Heart left ventricle (tissue), 13 donors: ENCODE measurements around the gene PIK3R1.

ENCODE experiments used
- POLR2A ChIP-seq, 2 donors: fragments of 450-650 bp; IDR thresholded peaks; one replicate each; pipeline ENCODE4 v1.6.1; 2017; ENCODE audit warnings: antibody characterized with exemption in 2 of 2, mild to moderate bottlenecking in 2 of 2, moderate library complexity in 2 of 2
- TF ChIP-seq, protein P1 (sequence below), 12 donors: fragments of 200-600 bp; sonication (generic) in 4 of 12; IDR thresholded peaks; one replicate each; pipeline versions ENCODE4 v1.5.0 to v1.8.0; 2018 to 2022; ENCODE audit warnings: antibody characterized with exemption in 12 of 12, mild to moderate bottlenecking in 5 of 12
- donor health status: ischemic (EF 13 %, LVEDD 7.1; RV severe dilation, severe dysfunction).
- donor health status: DM: no; HTN: yes; CAD: no.
- donor health status: DM: no; HTN: no; CAD: no.
- donor health status: ischemic (EF 25% LVEDD 6.9; RV normal size, moderate dysfunction).
- donor health status: ischemic (EF 25% LVEDD 5.7; RV mildly dilated, moderate dysfunction).
- donor health status: ischemic (EF 35%, LVEDD 5.7; RV mildly dilated, moderate dysfunction).
- donor health status: nonischemic (EF 11% LVEDD 7.7; RV severe dilation, severe dysfunction).
- donor health status: DM: yes; HTN: yes; CAD: no.
- donor health status: PGD.
- donor health status: ischemic (EF 29% LVEDD 5.4; RV normal size, mild dysfunction).
- donor health status: nonischemic (EF 23%, LVEDD 6.1; RV moderate dilation, normal function).

GRCh38 chr5:68257210-68257609 lies 41.7 kb downstream of the PIK3R1 start:
- TF ChIP-seq, protein P1, sequence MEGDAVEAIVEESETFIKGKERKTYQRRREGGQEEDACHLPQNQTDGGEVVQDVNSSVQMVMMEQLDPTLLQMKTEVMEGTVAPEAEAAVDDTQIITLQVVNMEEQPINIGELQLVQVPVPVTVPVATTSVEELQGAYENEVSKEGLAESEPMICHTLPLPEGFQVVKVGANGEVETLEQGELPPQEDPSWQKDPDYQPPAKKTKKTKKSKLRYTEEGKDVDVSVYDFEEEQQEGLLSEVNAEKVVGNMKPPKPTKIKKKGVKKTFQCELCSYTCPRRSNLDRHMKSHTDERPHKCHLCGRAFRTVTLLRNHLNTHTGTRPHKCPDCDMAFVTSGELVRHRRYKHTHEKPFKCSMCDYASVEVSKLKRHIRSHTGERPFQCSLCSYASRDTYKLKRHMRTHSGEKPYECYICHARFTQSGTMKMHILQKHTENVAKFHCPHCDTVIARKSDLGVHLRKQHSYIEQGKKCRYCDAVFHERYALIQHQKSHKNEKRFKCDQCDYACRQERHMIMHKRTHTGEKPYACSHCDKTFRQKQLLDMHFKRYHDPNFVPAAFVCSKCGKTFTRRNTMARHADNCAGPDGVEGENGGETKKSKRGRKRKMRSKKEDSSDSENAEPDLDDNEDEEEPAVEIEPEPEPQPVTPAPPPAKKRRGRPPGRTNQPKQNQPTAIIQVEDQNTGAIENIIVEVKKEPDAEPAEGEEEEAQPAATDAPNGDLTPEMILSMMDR (IDR thresholded peaks at IDR 0.05), result no peak
- no peak for TF ChIP-seq POLR2A (IDR thresholded peaks at IDR 0.05)
